NCI-H2227 (cell line): ENCODE measurements around the gene HBP1.
"Not testable (repeated sequence)": the region's sequence is repeated elsewhere in the genome, so short reads cannot be mapped to it uniquely, and the experiment has no call there.

Source experiments
- DNase-seq: peaks from one replicate; lab custom pipeline; 2025; ENCODE audit not compliant: unreplicated experiment; lab: John Stamatoyannopoulos, UW

HBP1 gene

GRCh38 chr7:107220356-107220755, 51.6 kb downstream of the HBP1 start:
- DNase-seq, result no peak

GRCh38 chr7:107220806-107221205, 52.0 kb downstream of the HBP1 start:
- not testable (repeated sequence) for DNase-seq

- no peak for DNase-seq
Observed at GRCh38 chr7:107224374-107225223, 55.8 kb downstream of the HBP1 start.

- no peak for DNase-seq
Observed at GRCh38 chr7:107228291-107228690, 59.5 kb downstream of the HBP1 start.

- DNase-seq, result no peak
Observed at GRCh38 chr7:107230334-107230733, 61.5 kb downstream of the HBP1 start.

- peak; percentile 31 for DNase-seq
Observed at GRCh38 chr7:107232568-107233090, 63.8 kb downstream of the HBP1 start.

GRCh38 chr7:107233174-107233573, 64.4 kb downstream of the HBP1 start:
- no peak for DNase-seq

- no peak for DNase-seq
Observed at GRCh38 chr7:107233981-107234380, 65.2 kb downstream of the HBP1 start.

GRCh38 chr7:107234436-107234835, 65.6 kb downstream of the HBP1 start:
- no peak for DNase-seq

GRCh38 chr7:107236862-107237261, 68.1 kb downstream of the HBP1 start:
- no peak for DNase-seq

GRCh38 chr7:107237451-107237850, 68.6 kb downstream of the HBP1 start:
- no peak for DNase-seq

GRCh38 chr7:107242267-107242666, 73.5 kb downstream of the HBP1 start:
- no peak for DNase-seq

GRCh38 chr7:107244613-107245012, 75.8 kb downstream of the HBP1 start:
- no peak for DNase-seq

- DNase-seq, result not testable (repeated sequence)
Observed at GRCh38 chr7:107246836-107247235, 78.0 kb downstream of the HBP1 start.

GRCh38 chr7:107248551-107249316, 79.9 kb downstream of the HBP1 start:
- no peak for DNase-seq

GRCh38 chr7:107251963-107252362, 83.2 kb downstream of the HBP1 start:
- DNase-seq, result no peak
